Stimulated activated CD8-positive, alpha-beta memory T cell treated with anti-CD3 and anti-CD28 coated beads, Interleukin-15, amount 100 ng/mL, for 48 hours (primary cell): Measurements from ENCODE around the gene GSG1L.
"Not testable (repeated sequence)": the region's sequence is repeated elsewhere in the genome, so short reads cannot be mapped to it uniquely, and the experiment has no call there.

Source experiments
- DNase-seq, 2 donors: peaks; one replicate each; pipeline ENCODE4 v3.0.0-alpha.2; 2020; ENCODE audit warnings: low read depth in 2 of 2

The GSG1L gene

GRCh38 chr16:27980919-27981700 lies 82.4 kb downstream of the GSG1L start:
- no peak for DNase-seq

- no peak for DNase-seq
These were observed 83.3 kb downstream of the GSG1L start for GRCh38 chr16:27980076-27980775.

GRCh38 chr16:27979668-27980067 lies 83.8 kb downstream of the GSG1L start:
- DNase-seq = not testable (repeated sequence)

- no peak for DNase-seq
These were observed 84.6 kb downstream of the GSG1L start for GRCh38 chr16:27978876-27979275.

GRCh38 chr16:27977966-27978365 lies 85.5 kb downstream of the GSG1L start:
- no peak for DNase-seq

- no peak for DNase-seq
These were observed 86.5 kb downstream of the GSG1L start for GRCh38 chr16:27976990-27977389.

GRCh38 chr16:27974896-27975540 lies 88.5 kb downstream of the GSG1L start:
- no peak for DNase-seq

- DNase-seq = no peak
These were observed 89.8 kb downstream of the GSG1L start for GRCh38 chr16:27973678-27974077.

GRCh38 chr16:27972500-27972899 lies 91.0 kb downstream of the GSG1L start:
- peak in 1 of 2 donors; percentile 4 for DNase-seq

GRCh38 chr16:27969574-27969973 lies 93.9 kb downstream of the GSG1L start:
- no peak for DNase-seq

GRCh38 chr16:27967169-27967568 lies 96.3 kb downstream of the GSG1L start:
- no peak for DNase-seq

- DNase-seq = no peak
These were observed 96.8 kb downstream of the GSG1L start for GRCh38 chr16:27966756-27967155.

GRCh38 chr16:27965801-27966200 lies 97.7 kb downstream of the GSG1L start:
- DNase-seq = no peak

- DNase-seq = no peak
These were observed 100.0 kb downstream of the GSG1L start for GRCh38 chr16:27963471-27963965.

- DNase-seq = no peak
These were observed 101.3 kb downstream of the GSG1L start for GRCh38 chr16:27962197-27962596.

- no peak for DNase-seq
These were observed 102.3 kb downstream of the GSG1L start for GRCh38 chr16:27961296-27961620.

GRCh38 chr16:27960619-27961295 lies 102.8 kb downstream of the GSG1L start:
- no peak for DNase-seq

GRCh38 chr16:27959914-27960313 lies 103.6 kb downstream of the GSG1L start:
- no peak for DNase-seq

GRCh38 chr16:27954191-27954590 lies 109.3 kb downstream of the GSG1L start:
- no peak for DNase-seq

GRCh38 chr16:27952811-27953210 lies 110.7 kb downstream of the GSG1L start:
- no peak for DNase-seq

- no peak for DNase-seq
These were observed 111.9 kb downstream of the GSG1L start for GRCh38 chr16:27951489-27952120.
